Anterior cingulate cortex (tissue), 58 donors: Measurements from ENCODE around the gene SETD7.

ENCODE experiments used
- DNase-seq, 58 donors: peaks; one replicate each; lab custom pipeline; 2025; lab: John Stamatoyannopoulos, UW

Gene SETD7

DNA sequence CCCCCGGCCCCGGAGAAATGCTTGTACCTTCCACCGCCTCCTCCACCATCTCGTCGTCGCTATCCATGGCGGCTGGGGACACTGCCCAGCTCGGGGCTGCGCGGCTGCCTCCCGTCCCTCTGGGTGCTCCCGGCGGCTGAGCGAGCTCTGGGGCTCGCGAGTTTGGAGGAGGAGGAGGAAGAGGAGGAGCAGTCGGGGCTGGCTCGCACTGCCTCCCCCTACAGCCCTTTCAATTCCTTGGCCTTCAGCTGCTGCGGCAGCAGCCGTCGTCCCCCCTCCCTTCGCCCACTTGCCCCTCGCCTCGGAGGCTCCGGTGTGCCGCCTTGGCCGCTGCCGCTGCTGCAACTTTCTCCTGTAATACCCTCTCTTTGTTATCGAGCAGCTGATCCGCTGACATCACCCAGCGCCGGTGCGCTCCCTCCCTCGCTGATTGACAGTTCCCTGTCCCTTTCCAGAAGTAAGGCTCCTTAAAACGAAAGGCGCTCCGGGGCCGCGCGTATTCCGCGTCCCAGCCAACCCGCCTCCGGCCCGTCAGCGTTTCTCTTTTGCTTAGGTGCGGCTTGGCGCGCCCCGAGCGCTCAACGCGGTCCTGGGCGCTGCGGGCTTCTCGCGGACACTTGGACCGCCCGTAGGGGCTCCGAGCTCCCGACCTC is at the start of gene SETD7:
TSS of gene SETD7 (minus strand) at position 149 of the 653 bp plus-strand sequence. CDS start at position 67, 82 bp downstream.
- peak in 57 of 58 donors; percentile 40 to 90 (median 71) for DNase-seq

DNA sequence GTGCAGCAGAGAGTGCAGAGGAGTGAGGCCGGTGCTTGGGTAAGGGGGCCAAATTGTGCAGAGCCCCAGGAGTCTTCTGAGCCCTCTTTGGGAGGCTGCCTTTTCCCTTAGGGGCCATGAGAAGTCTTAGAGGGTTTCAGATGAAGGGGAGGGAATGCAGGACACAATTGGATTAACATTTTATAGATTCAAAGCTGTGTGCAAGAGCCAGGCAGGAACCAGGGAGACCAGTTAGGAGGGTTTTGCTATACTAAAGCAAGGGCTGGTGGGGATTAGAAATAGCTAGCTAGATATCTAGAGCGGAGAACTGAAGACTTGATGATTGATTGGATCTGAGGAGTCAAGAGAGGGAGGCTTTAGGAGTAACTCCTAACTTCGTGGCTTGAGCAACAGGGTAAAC is 49.5 kb upstream of the SETD7 start:
- no peak for DNase-seq

DNA sequence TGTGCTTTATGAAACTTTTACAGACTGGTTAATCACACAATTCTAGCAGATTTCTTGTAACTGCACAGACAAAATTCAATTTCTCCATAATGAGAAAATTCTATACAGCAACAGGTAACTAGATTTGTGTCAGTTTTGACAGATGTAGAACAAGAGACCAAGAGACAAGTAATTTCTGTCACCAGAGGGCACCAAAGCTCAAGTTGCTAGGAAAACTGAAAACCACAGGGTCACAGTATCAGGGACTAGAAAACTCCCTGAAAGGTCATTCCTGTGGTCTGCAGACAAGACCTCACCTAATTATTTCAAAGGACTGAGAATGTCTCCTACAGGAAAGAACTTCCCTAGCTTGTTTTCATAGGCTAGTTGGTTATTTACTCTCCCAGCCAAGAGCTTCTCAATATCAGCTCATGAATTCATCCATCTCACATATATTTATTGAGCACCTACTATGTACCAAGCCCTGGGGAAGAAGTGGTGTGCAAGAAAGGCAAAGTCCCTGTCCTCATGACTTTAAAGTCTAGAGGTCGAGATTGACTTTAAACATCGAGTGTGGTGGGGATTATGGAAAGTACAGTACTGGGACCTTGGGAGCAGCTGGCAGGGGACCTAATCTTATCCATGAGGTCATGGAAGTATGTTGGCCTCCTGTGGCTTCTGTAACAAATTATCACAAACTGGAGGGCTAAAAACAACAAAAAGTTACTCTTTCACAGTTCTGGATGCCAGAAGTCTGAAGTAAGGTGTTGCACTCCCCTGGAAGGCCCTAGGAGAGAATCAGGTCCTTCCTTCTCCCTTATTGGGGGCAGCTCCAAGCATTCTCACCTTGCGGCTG is 47.8 kb upstream of the SETD7 start:
- peak in 18 of 58 donors; percentile 1 to 51 (median 15) for DNase-seq

DNA sequence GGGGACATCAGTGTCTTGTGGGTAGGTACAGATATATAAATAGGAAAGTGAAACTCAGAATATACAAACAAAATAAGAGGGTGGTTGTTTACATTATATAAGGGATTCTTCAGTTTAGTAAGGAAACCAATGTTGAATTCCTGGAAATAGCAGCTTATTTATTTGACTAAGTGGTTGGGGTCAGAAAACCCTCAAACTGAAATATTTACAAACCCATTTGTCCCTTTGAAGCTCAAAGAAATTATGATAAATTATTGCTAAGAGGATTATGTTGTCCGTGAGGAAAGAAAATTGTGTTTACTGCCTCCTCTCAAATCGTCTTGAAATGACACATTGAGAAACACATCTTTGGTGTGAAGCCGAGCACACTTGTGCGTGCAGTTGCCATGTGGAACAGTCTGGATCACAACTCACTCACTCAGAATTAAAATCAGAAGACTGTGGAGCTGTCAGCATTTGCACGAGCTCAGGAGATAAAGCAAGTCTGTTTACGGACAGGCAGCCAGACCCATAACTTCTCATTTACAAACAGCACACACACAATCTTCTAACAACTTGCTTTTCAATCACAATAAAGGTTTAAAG is 46.8 kb upstream of the SETD7 start:
- no peak for DNase-seq

DNA sequence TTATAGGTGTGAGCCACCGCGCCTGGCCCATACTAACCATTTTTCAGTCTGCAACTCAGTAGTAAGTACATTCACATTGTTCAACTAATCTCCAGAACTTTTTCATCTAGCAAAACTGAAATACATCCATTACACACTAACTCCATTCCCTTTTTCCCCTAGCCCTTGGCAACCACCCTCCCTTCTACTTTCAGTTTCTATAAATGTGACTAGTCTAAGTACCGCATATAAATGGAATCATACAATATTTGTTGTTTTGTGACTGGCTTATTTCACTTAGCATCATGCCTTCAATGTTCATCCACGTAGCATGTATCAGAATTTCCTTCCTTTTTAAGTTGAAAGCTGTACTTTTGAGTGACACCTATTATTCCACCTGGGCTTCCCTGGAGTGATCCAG is 44.6 kb upstream of the SETD7 start:
- DNase-seq = no peak

DNA sequence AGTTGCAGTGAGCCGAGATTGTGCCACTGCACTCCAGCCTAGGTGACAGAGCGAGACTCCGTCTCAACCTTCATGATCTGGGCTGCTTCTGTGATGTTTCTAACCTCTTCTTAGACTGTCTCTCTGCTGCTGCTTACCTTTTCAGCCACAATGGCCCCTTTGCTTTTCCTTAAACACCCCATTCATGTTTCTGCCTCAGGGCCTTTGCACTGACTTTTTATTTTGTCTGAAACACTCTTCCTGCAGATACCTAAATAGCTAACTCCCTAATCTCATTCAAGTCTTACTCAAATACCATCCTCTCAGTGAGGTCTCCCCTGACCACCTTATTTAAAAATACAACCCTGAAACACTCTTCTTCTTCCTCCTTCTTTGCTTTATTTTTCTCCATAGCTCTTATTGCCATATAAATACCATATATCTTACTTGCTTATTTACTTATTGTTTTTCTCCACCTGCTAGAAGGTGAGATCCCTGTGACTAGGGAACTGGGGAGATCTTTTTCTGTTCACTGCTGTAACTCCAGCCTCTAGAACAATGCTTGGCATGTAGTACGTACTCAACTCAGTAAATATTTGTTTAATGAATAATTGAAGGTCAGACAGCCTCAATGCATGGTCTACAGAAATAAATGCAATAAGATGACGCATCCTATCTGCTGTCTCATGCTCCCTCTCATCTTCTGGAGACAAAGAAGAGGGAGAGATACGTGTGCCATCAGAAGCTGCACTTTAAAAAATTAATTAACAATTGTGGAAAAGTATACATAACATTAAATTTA is 43.8 kb upstream of the SETD7 start:
- no peak for DNase-seq

DNA sequence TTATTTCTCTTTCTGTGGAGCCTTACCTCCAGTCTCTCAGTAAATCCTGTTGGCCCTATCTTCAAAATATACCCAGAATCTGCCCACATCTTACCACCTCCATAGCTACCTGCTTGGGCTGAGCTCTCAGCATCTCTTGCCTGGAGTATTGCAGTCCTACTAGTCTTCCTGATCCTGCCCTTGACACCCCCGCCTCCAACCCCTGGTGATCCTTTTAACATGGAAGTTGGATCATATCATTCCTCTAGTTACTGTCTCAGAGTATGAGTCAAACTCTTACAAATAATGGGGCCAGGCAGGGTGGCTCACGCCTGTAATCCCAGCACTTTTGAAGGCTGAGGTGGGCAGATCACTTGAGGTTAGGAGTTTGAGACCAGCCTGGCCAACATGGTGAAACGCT is 43.1 kb upstream of the SETD7 start:
- DNase-seq = no peak

DNA sequence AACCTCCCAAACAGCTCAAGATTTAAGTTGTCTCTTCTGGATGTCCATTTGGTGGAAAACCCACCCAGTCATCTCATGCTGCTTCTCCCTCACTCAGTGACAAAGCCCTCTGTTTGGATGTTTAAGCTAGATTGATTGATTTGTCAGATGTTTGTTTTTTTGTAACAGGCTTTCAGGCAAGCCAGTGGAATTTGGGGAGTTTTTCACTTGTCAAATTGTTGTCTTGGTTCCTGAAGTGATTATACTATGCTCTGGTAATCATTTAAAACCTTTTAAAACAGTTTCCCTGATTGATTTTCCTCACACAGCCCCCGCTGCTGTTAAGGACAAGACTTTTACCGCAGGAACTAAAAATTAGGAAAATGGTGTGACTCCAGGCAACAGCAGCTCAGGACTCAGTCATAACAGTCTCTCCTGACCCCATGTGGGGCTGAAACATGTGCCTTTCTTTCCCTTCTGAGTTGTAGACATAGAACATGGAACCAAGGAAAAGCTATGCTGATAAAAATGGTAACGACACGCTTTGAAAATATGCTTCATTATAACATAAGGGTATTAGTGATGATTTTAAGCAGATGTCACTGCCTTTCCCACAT is 40.8 kb upstream of the SETD7 start:
- DNase-seq = no peak

DNA sequence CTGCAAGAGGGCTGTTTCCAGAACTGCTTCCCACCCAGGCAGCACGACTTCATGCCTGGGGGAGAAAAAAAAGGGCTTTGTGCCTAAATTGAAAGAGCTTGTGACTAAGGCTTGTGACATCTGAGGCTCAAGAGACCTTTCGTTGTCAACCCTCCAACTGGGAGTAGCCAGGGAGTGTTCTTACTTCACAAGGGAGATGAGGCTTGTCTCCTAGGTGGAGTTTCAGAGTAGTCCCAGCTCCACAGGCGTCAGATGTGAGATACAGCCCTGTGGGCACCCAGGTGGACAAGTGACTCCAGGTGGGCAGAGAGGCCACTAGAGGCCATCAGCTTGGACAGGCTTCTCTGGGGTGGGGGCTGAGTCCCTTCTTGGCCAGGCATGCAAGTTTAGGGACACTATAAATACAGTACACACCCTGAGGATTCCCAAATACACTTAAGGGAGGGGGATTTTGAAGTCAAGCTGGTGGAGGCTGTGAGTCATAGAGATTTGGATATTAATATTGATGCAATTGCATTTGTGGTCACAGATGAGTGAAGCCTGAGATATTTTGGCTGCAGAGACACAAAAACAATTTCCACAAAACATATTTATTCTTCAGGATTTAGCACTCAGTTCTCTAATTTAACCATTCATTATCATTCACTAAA is 40.1 kb upstream of the SETD7 start:
- no peak for DNase-seq

DNA sequence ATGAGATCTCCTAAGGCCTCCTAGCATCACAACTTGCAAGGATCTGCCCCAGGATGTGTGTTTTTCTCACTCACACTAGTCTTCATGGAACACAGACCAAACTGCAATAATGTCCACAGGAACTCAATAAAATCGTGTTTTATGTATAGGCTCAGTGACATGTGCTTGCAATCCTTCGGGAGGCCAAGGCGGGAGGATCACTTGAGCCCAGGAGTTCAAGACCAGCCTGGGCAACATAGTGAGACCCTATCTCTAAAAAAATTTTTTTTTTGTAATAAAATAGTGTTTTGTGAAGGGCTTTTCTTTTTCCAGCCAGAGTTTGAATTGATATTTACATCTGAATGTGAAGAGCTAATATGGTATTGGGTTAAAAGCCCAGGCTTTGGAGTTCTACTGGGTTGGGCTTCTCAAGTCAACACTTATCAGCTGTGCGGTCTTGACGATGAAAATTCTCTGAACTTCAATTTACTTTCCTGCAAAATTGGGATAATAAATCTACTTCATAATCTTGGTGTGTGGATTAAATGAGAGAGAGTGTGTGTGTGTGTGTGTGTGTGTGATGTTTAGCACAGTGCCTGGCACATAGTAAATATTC is 38.7 kb upstream of the SETD7 start:
- DNase-seq = no peak

DNA sequence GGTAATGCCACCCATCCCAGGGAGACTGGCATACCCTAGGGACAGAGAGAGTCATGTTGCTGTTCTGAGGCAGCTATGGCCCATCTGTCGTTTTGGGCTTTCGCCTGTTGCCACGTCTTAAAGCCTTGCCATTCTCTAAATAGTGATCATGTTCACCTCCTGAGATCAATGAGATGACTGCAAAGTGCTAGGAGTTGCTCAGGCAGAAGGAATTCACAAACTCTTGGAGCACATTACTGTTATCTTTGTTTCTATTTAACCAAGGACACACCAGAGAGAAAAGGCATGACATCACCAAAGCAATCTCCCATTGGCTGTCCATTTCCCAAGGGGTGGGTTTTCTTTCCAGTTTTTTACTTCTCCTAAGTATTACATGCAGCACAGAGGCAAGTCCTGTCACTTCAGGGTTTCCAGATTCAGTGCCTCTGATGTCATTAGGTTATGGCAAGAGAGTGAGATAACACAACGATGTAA is 37.1 kb upstream of the SETD7 start:
- no peak for DNase-seq

DNA sequence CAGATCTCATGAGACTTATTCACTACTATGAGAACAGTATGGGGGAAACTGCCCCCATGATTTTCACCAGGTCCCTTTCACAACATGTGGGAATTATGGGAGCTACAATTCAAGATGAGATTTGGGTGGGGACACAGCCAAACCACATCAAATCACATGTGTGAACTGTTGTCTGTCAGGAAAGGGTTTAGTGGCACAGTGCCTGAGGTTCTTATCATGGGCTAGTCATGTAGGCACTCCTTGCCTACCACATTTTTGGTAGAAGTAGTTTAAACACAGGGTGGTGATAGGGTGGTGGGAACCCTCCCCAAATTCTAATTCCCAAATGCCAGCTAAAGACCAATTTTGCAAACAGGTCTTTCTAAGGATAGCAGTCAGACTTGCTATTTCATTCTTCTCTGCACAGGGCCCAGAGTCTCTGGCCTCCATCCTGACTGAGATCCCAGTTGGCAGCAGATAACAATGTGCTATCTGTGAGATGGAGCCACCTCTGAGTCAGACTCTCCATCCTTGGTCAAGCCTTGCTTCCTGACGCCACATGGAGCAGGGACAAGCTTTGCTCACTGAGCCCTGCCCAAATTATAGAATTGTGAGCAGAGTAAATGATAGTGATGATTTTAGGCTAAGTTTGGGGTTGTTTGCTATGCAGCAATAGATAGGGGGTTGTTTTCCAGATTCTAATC is 33.5 kb upstream of the SETD7 start:
- peak in 7 of 58 donors; percentile 1 to 21 (median 7) for DNase-seq

DNA sequence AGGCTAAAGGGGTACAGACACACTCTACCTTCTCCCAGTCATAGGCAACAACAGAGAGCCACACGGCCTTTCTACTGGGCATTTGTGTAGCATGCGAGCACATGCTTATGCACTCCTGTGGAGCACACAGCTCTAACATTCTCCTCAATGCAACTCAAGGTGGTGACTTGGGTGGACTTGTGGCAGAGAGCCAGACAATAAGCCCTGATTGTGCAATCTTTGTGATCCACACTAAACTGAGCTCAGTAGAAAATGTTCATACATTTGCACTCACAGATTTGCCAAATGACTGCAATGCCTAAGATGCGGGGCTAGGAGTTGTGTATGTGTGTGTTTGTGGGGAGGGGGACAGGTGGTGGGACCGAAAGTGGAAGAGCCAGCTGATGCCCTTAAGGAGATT is 31.4 kb upstream of the SETD7 start:
- DNase-seq = no peak

DNA sequence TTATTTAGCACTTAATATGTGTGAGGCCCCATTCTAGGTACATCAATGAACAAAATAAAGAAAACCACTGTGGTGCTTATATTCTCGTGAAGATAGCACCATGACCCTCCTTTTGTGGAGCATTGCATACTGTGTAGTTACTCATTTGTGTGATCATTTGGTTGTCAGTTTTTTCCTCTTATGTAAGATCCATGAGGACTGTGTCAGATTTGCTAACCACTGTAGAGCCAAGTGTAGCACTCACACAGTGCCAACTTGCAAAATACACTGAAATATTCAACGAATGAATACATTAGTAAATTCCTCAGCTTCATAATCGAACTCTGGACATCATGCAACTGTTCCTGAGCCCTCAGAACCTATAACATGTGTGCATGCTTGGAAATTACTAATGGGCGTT is 29.5 kb upstream of the SETD7 start:
- no peak for DNase-seq

DNA sequence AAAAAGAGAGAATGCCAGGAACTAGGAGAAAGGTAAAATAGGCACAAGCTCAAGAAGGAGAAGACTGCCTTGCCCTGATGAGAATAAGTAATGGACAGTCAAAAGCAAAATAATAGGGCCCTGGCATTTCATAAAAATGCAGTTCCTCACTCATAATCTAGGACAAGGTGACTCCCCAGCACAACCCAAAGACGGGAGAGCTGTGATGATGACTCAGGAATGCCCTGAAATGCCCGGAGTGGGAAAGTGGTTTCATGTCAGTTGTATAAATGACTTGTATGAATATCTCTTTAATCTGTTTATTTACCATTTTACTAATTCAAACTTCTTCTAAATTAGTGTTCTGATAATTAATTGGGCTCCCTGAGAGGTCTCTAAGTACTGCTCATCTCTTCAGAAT is 28.8 kb upstream of the SETD7 start:
- DNase-seq = no peak

DNA sequence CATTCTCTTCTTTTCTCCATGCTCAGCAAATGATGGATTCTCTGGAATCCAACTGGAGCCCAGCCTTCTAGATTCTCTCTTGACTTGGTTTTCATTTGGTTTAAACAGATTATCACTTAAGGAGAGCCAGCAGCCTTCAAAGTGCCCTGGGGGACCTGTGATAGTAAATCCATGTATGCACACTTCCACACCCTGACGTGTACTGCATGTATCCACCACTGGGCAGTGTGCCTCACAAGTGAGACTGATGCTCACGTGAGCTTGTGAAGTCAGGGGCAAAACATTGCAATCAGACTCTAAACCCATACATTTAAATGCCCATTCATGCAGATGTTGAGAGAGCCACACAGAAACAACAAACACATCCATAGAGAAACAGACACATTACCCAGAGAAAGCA is 28.0 kb upstream of the SETD7 start:
- DNase-seq = no peak

DNA sequence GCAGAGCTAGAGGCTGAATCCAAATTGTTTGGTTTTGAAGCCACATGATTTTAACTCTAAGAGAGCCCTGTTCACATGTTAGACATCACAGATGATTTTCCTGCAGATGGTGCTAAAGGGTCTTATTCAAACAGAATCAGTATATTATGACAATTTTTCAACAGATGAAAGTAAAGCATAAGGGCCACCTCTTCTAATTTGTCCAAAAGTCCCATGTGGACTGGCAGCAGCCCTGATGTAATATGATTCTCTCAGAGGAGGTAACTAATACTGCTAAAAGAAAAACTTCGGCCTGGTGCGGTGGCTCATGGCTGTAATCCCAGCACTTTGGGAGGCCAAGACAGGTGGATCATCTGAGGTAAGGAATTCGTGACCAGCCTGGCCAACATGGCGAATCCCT is 26.0 kb upstream of the SETD7 start:
- DNase-seq = no peak

DNA sequence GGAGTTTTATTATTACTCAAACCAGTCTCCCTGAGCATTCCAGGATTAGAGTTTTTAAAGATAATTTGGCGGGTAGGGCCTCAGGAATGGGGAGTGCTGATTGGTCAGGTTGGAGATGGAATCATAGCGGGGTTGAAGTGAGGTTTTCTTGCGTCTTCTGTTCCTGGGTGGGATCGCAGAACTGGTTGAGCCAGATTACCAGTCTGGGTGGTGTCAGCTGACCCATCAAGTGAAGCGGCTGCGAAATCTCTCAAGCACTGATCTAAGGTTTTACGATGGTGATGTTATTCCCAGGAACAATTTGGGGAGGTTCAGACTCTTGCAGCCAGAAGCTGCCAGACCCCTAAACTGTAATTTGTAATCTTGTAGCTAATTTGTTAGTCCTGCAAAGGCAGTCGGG is 25.1 kb upstream of the SETD7 start:
- no peak for DNase-seq

DNA sequence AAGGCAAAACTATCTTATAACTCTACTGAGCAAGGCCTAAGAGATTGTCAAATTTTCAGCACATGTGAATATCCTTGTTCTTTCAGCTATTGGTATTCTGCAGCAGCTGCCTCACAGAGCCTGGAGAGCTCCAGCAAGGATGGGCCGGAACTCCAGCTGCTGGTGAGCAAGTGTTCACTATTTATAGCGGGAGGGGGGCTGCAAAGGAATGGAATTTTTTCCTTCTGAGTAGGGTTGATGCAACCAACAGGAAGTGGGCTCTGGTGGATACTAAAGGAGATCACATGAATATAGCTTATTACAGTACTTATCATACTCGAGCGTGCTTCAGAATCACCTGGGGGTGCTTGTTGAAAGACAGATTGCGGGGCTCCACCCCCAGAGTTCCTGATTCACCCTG is 20.2 kb upstream of the SETD7 start:
- DNase-seq = peak in 17 of 58 donors; percentile 2 to 42 (median 15)
